NCI-H2171 treated with DMSO at 0.1 percent for 48 hours (cell line): Measurements from ENCODE around the gene MBOAT1.
A peak's percentile ranks its signal among the peaks of the same experiment; 100 is the strongest.
"Not testable (repeated sequence)": the region's sequence is repeated elsewhere in the genome, so short reads cannot be mapped to it uniquely, and the experiment has no call there.

Experiments used
- DNase-seq: peaks from one replicate; lab custom pipeline; 2025; lab: John Stamatoyannopoulos, UW

MBOAT1 gene

GRCh38 chr6:20212392-20213111 lies at the start of gene MBOAT1:
Gene MBOAT1 (minus strand): TSS chr6:20212469. CDS start chr6:20212234, 235 bp downstream.
- DNase-seq, result peak; percentile 95

- no peak for DNase-seq
Observed at GRCh38 chr6:20261685-20262084, 49.4 kb upstream of the MBOAT1 start.

- no peak for DNase-seq
Observed at GRCh38 chr6:20260360-20260759, 48.1 kb upstream of the MBOAT1 start.

- DNase-seq, result no peak
Observed at GRCh38 chr6:20259316-20260049, 47.2 kb upstream of the MBOAT1 start.

GRCh38 chr6:20255428-20255827 lies 43.2 kb upstream of the MBOAT1 start:
- DNase-seq, result no peak

GRCh38 chr6:20254295-20254694 lies 42.0 kb upstream of the MBOAT1 start:
- DNase-seq, result no peak

- DNase-seq, result no peak
Observed at GRCh38 chr6:20253021-20253420, 40.8 kb upstream of the MBOAT1 start.

GRCh38 chr6:20252311-20252710 lies 40.0 kb upstream of the MBOAT1 start:
- peak; percentile 62 for DNase-seq

GRCh38 chr6:20251525-20251924 lies 39.3 kb upstream of the MBOAT1 start:
- DNase-seq, result no peak

- DNase-seq, result no peak
Observed at GRCh38 chr6:20246125-20246524, 33.9 kb upstream of the MBOAT1 start.

- DNase-seq, result not testable (repeated sequence)
Observed at GRCh38 chr6:20244807-20245681, 32.8 kb upstream of the MBOAT1 start.

GRCh38 chr6:20243288-20243687 lies 31.0 kb upstream of the MBOAT1 start:
- DNase-seq, result no peak

- no peak for DNase-seq
Observed at GRCh38 chr6:20242397-20242796, 30.1 kb upstream of the MBOAT1 start.

GRCh38 chr6:20241102-20241501 lies 28.8 kb upstream of the MBOAT1 start:
- DNase-seq, result no peak

- no peak for DNase-seq
Observed at GRCh38 chr6:20238688-20239587, 26.7 kb upstream of the MBOAT1 start.

- DNase-seq, result no peak
Observed at GRCh38 chr6:20237677-20238460, 25.6 kb upstream of the MBOAT1 start.

- no peak for DNase-seq
Observed at GRCh38 chr6:20236909-20237600, 24.8 kb upstream of the MBOAT1 start.

- DNase-seq, result no peak
Observed at GRCh38 chr6:20236344-20236743, 24.1 kb upstream of the MBOAT1 start.

- DNase-seq, result no peak
Observed at GRCh38 chr6:20235041-20235440, 22.8 kb upstream of the MBOAT1 start.

- DNase-seq, result no peak
Observed at GRCh38 chr6:20234136-20234535, 21.9 kb upstream of the MBOAT1 start.
